ENCODE data around the gene ZNF135.

- no peak for TF ChIP-seq CHD2 (IDR thresholded peaks at IDR 0.05; ENCODE audit: low read length, partially characterized antibody)
- TF ChIP-seq, protein P1, sequence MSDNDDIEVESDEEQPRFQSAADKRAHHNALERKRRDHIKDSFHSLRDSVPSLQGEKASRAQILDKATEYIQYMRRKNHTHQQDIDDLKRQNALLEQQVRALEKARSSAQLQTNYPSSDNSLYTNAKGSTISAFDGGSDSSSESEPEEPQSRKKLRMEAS (IDR thresholded peaks at IDR 0.05; ENCODE audit: low read depth), result no peak
- TF ChIP-seq, protein P2, sequence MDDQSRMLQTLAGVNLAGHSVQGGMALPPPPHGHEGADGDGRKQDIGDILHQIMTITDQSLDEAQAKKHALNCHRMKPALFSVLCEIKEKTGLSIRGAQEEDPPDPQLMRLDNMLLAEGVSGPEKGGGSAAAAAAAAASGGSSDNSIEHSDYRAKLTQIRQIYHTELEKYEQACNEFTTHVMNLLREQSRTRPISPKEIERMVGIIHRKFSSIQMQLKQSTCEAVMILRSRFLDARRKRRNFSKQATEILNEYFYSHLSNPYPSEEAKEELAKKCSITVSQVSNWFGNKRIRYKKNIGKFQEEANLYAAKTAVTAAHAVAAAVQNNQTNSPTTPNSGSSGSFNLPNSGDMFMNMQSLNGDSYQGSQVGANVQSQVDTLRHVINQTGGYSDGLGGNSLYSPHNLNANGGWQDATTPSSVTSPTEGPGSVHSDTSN (IDR thresholded peaks at IDR 0.05), result no peak
- no peak for TF ChIP-seq CTCF (IDR thresholded peaks at IDR 0.05)
These were observed 6.8 kb upstream of the ZNF135 start for GRCh38 chr19:58052256-58052655.

Measured in SK-N-SH (cell line).